Measurements from ENCODE around the gene CYP3A4. TPM values are rescaled to one million over a fixed set of nuclear protein-coding genes. Genes with fewer than 3 reads are reported as not detected.
"Not testable (repeated sequence)": the region's sequence is repeated elsewhere in the genome, so short reads cannot be mapped to it uniquely, and the experiment has no call there.

CYP3A4 gene
- total RNA-seq, 2 donors from 2014 or later: not detected

- no peaks in the 10 kb centered on the region for H3K36me3 ChIP-seq
- no peak overlapping the region for H3K4me3 ChIP-seq
- H3K9me3 ChIP-seq: no peaks in the 10 kb centered on the region
- no peak overlapping the region for H3K27ac ChIP-seq
- no peaks in the 10 kb centered on the region for H3K27me3 ChIP-seq (replicated peaks; ENCODE audit: insufficient read depth)
- H3K4me1 ChIP-seq (ENCODE audit: control insufficient read depth in 1 of 2, low read depth in 2 of 2): no peaks in the 10 kb centered on the region
- no peak for DNase-seq (ENCODE audit: low spot score)
- ATAC-seq (ENCODE audit: insufficient number of reproducible peaks, low FRiP score, low read depth): no peak
- TF ChIP-seq CTCF (IDR thresholded peaks at IDR 0.05): no peak
Measured at GRCh38 chr7:99778880-99779279, 5.1 kb downstream of the CYP3A4 start.

- ATAC-seq (ENCODE audit: insufficient number of reproducible peaks, low FRiP score, low read depth); DNase-seq (ENCODE audit: low spot score); H3K27me3 ChIP-seq (replicated peaks; ENCODE audit: insufficient read depth); H3K4me1 ChIP-seq (ENCODE audit: control insufficient read depth in 1 of 2, low read depth in 2 of 2); H3K9me3 ChIP-seq; H3K4me3 ChIP-seq; H3K36me3 ChIP-seq; H3K27ac ChIP-seq: not testable (repeated sequence)
Measured at GRCh38 chr7:99773395-99773794, 10.6 kb downstream of the CYP3A4 start.

- no peaks in the 10 kb centered on the region for H3K9me3 ChIP-seq
- H3K4me1 ChIP-seq (ENCODE audit: control insufficient read depth in 1 of 2, low read depth in 2 of 2): no peaks in the 10 kb centered on the region
- H3K36me3 ChIP-seq: no peaks in the 10 kb centered on the region
- DNase-seq (ENCODE audit: low spot score): no peak
- TF ChIP-seq CTCF (IDR thresholded peaks at IDR 0.05): no peak
- no peaks in the 10 kb centered on the region for H3K27me3 ChIP-seq (replicated peaks; ENCODE audit: insufficient read depth)
- H3K27ac ChIP-seq: no peak overlapping the region
- H3K4me3 ChIP-seq: no peak overlapping the region
- no peak for ATAC-seq (ENCODE audit: insufficient number of reproducible peaks, low FRiP score, low read depth)
Measured at GRCh38 chr7:99772565-99772964, 11.4 kb downstream of the CYP3A4 start.

GRCh38 chr7:99769494-99769893 is 14.5 kb downstream of the CYP3A4 start:
- not testable (repeated sequence) for ATAC-seq (ENCODE audit: insufficient number of reproducible peaks, low FRiP score, low read depth); H3K36me3 ChIP-seq; H3K4me1 ChIP-seq (ENCODE audit: control insufficient read depth in 1 of 2, low read depth in 2 of 2)

GRCh38 chr7:99768471-99768870 is 15.5 kb downstream of the CYP3A4 start:
- no peaks in the 10 kb centered on the region for H3K36me3 ChIP-seq
- H3K9me3 ChIP-seq: no peaks in the 10 kb centered on the region
- no peak for TF ChIP-seq CTCF (IDR thresholded peaks at IDR 0.05)
- ATAC-seq (ENCODE audit: insufficient number of reproducible peaks, low FRiP score, low read depth): no peak
- H3K27ac ChIP-seq: no peak overlapping the region
- H3K4me3 ChIP-seq: no peak overlapping the region
- H3K27me3 ChIP-seq (replicated peaks; ENCODE audit: insufficient read depth): no peaks in the 10 kb centered on the region
- H3K4me1 ChIP-seq (ENCODE audit: control insufficient read depth in 1 of 2, low read depth in 2 of 2): peaks cover 0 to 3% of the 10 kb centered on the region in 2 donors
- DNase-seq (ENCODE audit: low spot score): no peak

More at GRCh38 chr7:99769494-99769893, 14.5 kb downstream of the CYP3A4 start:
- not testable (repeated sequence) for H3K27ac ChIP-seq; H3K4me3 ChIP-seq; DNase-seq (ENCODE audit: low spot score); H3K9me3 ChIP-seq; H3K27me3 ChIP-seq (replicated peaks; ENCODE audit: insufficient read depth)

- peaks cover 4 to 11% of the 10 kb centered on the region in 2 donors for H3K4me1 ChIP-seq (ENCODE audit: control insufficient read depth in 1 of 2, low read depth in 2 of 2)
- no peak for TF ChIP-seq CTCF (IDR thresholded peaks at IDR 0.05)
- no peak overlapping the region for H3K4me3 ChIP-seq
- H3K27ac ChIP-seq: no peak overlapping the region
- no peak for ATAC-seq (ENCODE audit: insufficient number of reproducible peaks, low FRiP score, low read depth)
- no peaks in the 10 kb centered on the region for H3K36me3 ChIP-seq
- no peaks in the 10 kb centered on the region for H3K27me3 ChIP-seq (replicated peaks; ENCODE audit: insufficient read depth)
- no peak for DNase-seq (ENCODE audit: low spot score)
- no peaks in the 10 kb centered on the region for H3K9me3 ChIP-seq
Measured at GRCh38 chr7:99767662-99768061, 16.3 kb downstream of the CYP3A4 start.

All from thoracic aorta (tissue), 2 donors.